ENCODE data around the gene NFE2L3.
"Not testable (repeated sequence)": the region's sequence is repeated elsewhere in the genome, so short reads cannot be mapped to it uniquely, and the experiment has no call there.

The NFE2L3 gene

GRCh38 chr7:26169271-26169670, 17.3 kb downstream of the NFE2L3 start:
- no peak for DNase-seq

GRCh38 chr7:26170663-26171062, 18.7 kb downstream of the NFE2L3 start:
- DNase-seq: no peak

- no peak for DNase-seq
Observed at GRCh38 chr7:26171601-26172000, 19.6 kb downstream of the NFE2L3 start.

- DNase-seq: no peak
Observed at GRCh38 chr7:26172048-26172447, 20.1 kb downstream of the NFE2L3 start.

- not testable (repeated sequence) for DNase-seq
Observed at GRCh38 chr7:26175903-26176302, 23.9 kb downstream of the NFE2L3 start.

- not testable (repeated sequence) for DNase-seq
Observed at GRCh38 chr7:26176696-26177095, 24.7 kb downstream of the NFE2L3 start.

GRCh38 chr7:26177269-26177668, 25.3 kb downstream of the NFE2L3 start:
- not testable (repeated sequence) for DNase-seq

- DNase-seq: no peak
Observed at GRCh38 chr7:26178272-26178960, 26.4 kb downstream of the NFE2L3 start.

GRCh38 chr7:26179422-26179821, 27.4 kb downstream of the NFE2L3 start:
- no peak for DNase-seq

- no peak for DNase-seq
Observed at GRCh38 chr7:26179826-26180497, 28.0 kb downstream of the NFE2L3 start.

GRCh38 chr7:26180792-26181198, 28.8 kb downstream of the NFE2L3 start:
- no peak for DNase-seq

- no peak for DNase-seq
Observed at GRCh38 chr7:26181474-26182227, 29.7 kb downstream of the NFE2L3 start.

- no peak for DNase-seq
Observed at GRCh38 chr7:26182283-26182682, 30.3 kb downstream of the NFE2L3 start.

GRCh38 chr7:26182706-26183105, 30.7 kb downstream of the NFE2L3 start:
- DNase-seq: no peak

GRCh38 chr7:26183545-26184280, 31.7 kb downstream of the NFE2L3 start:
- no peak for DNase-seq

GRCh38 chr7:26184281-26185101, 32.5 kb downstream of the NFE2L3 start:
- DNase-seq: not testable (repeated sequence)

GRCh38 chr7:26185131-26185843, 33.3 kb downstream of the NFE2L3 start:
- no peak for DNase-seq

- no peak for DNase-seq
Observed at GRCh38 chr7:26185844-26186180, 33.8 kb downstream of the NFE2L3 start.

GRCh38 chr7:26186364-26187311, 34.6 kb downstream of the NFE2L3 start:
- DNase-seq: no peak
